Activated CD4-positive, alpha-beta T cell treated with anti-CD3 and anti-CD28 coated beads for 1 hour (primary cell): ENCODE measurements around the gene AMIGO2.
"Not testable (repeated sequence)": the region's sequence is repeated elsewhere in the genome, so short reads cannot be mapped to it uniquely, and the experiment has no call there.

Source experiments
- DNase-seq: peaks from one replicate; pipeline ENCODE4 v3.0.0-alpha.2; 2020

AMIGO2 gene

GRCh38 chr12:47071241-47071852 is 8.4 kb downstream of the AMIGO2 start:
- DNase-seq, result no peak

GRCh38 chr12:47070310-47070709 is 9.4 kb downstream of the AMIGO2 start:
- DNase-seq, result no peak

GRCh38 chr12:47068539-47068938 is 11.2 kb downstream of the AMIGO2 start:
- DNase-seq, result no peak

GRCh38 chr12:47067771-47068431 is 11.9 kb downstream of the AMIGO2 start:
- no peak for DNase-seq

- no peak for DNase-seq
These were observed 12.6 kb downstream of the AMIGO2 start for GRCh38 chr12:47067176-47067575.

- DNase-seq, result no peak
These were observed 13.3 kb downstream of the AMIGO2 start for GRCh38 chr12:47066278-47067025.

GRCh38 chr12:47065546-47065945 is 14.2 kb downstream of the AMIGO2 start:
- DNase-seq, result no peak

GRCh38 chr12:47058640-47059039 is 21.1 kb downstream of the AMIGO2 start:
- DNase-seq, result not testable (repeated sequence)

- not testable (repeated sequence) for DNase-seq
These were observed 22.8 kb downstream of the AMIGO2 start for GRCh38 chr12:47056944-47057343.

GRCh38 chr12:47055856-47056255 is 23.9 kb downstream of the AMIGO2 start:
- not testable (repeated sequence) for DNase-seq

GRCh38 chr12:47054659-47055058 is 25.1 kb downstream of the AMIGO2 start:
- no peak for DNase-seq

- no peak for DNase-seq
These were observed 25.8 kb downstream of the AMIGO2 start for GRCh38 chr12:47053961-47054360.

GRCh38 chr12:47052274-47052673 is 27.5 kb downstream of the AMIGO2 start:
- DNase-seq, result no peak

GRCh38 chr12:47051291-47051690 is 28.5 kb downstream of the AMIGO2 start:
- DNase-seq, result not testable (repeated sequence)

- no peak for DNase-seq
These were observed 31.2 kb downstream of the AMIGO2 start for GRCh38 chr12:47048541-47048940.

- DNase-seq, result no peak
These were observed 38.4 kb downstream of the AMIGO2 start for GRCh38 chr12:47041327-47041726.

GRCh38 chr12:47039756-47040155 is 40.0 kb downstream of the AMIGO2 start:
- no peak for DNase-seq

- DNase-seq, result no peak
These were observed 40.7 kb downstream of the AMIGO2 start for GRCh38 chr12:47039079-47039478.

GRCh38 chr12:47038270-47038748 is 41.5 kb downstream of the AMIGO2 start:
- DNase-seq, result no peak

- DNase-seq, result no peak
These were observed 44.3 kb downstream of the AMIGO2 start for GRCh38 chr12:47035484-47035883.

GRCh38 chr12:47034661-47035060 is 45.1 kb downstream of the AMIGO2 start:
- no peak for DNase-seq

GRCh38 chr12:47033789-47034555 is 45.8 kb downstream of the AMIGO2 start:
- DNase-seq, result no peak

GRCh38 chr12:47033081-47033480 is 46.7 kb downstream of the AMIGO2 start:
- DNase-seq, result no peak
